H9 (cell line): ENCODE data around the gene SEPTIN5. TPM values are rescaled to one million over a fixed set of nuclear protein-coding genes. Genes with fewer than 3 reads are reported as not detected.
A peak's percentile ranks its signal among the peaks of the same experiment; 100 is the strongest.

ENCODE experiments used
- DNase-seq: peaks from one replicate; pipeline ENCODE4 v3.0.0-alpha.2; 2017
- H2AFZ ChIP-seq: one replicate; pipeline ENCODE4 v1.6.1; 2013; ENCODE audit warnings: mild to moderate bottlenecking, low read length, control low read depth, moderate library complexity
- H2AK5ac ChIP-seq: 2 replicates; pipeline ENCODE4 v1.6.1; 2013; ENCODE audit warnings: low read length, control low read depth, mixed read lengths; ENCODE audit not compliant: insufficient read length
- H2BK120ac ChIP-seq: one replicate; pipeline ENCODE4 v1.6.1; 2013; ENCODE audit warnings: low read depth, mild to moderate bottlenecking, low read length, control low read depth, inconsistent platforms; ENCODE audit not compliant: poor library complexity, severe bottlenecking
- H2BK12ac ChIP-seq: 2 replicates; pipeline ENCODE4 v1.6.1; 2013; ENCODE audit warnings: low read length, control low read depth, mixed read lengths, low read depth; ENCODE audit not compliant: insufficient read length
- H2BK15ac ChIP-seq: 2 replicates; pipeline ENCODE4 v1.6.1; 2013; ENCODE audit warnings: low read depth, low read length, control low read depth
- H2BK20ac ChIP-seq: one replicate; pipeline ENCODE4 v1.6.1; 2013; ENCODE audit warnings: low read depth, mild to moderate bottlenecking, low read length, control low read depth, inconsistent platforms; ENCODE audit not compliant: poor library complexity, severe bottlenecking
- H2BK5ac ChIP-seq: 2 replicates; pipeline ENCODE4 v1.6.1; 2013; ENCODE audit warnings: low read length, control low read depth, mixed read lengths; ENCODE audit not compliant: insufficient read length
- H3K14ac ChIP-seq: 2 replicates; pipeline ENCODE4 v1.6.1; 2013; ENCODE audit warnings: low read length, control low read depth; ENCODE audit not compliant: insufficient read depth
- H3K18ac ChIP-seq: 2 replicates; pipeline ENCODE4 v1.6.1; 2013; ENCODE audit warnings: low read depth, mild to moderate bottlenecking, mixed read lengths, low read length, control low read depth; ENCODE audit not compliant: insufficient read length
- H3K23ac ChIP-seq: 2 replicates; pipeline ENCODE4 v1.6.1; 2013; ENCODE audit warnings: low read length, control low read depth, mixed read lengths, low read depth; ENCODE audit not compliant: insufficient read length
- H3K23me2 ChIP-seq: 2 replicates; pipeline ENCODE4 v1.6.1; 2013; ENCODE audit warnings: low read depth, mild to moderate bottlenecking, mixed read lengths, low read length, control low read depth; ENCODE audit not compliant: insufficient read length, poor library complexity, severe bottlenecking
- H3K27ac ChIP-seq: 2 replicates; pipeline ENCODE4 v1.5.1; 2013; ENCODE audit warnings: low read length, control low read depth, mixed read lengths, low read depth; ENCODE audit not compliant: insufficient read length
- H3K27me3 ChIP-seq: 2 replicates; pipeline ENCODE4 v1.6.1; 2013; ENCODE audit warnings: low read length, control low read depth, inconsistent platforms; ENCODE audit not compliant: insufficient read depth
- H3K4ac ChIP-seq: 2 replicates; pipeline ENCODE4 v1.6.1; 2013; ENCODE audit warnings: low read depth, mild to moderate bottlenecking, control low read depth, inconsistent platforms, low read length, moderate library complexity
- H3K4me1 ChIP-seq: 2 replicates; pipeline ENCODE4 v1.6.1; 2013; ENCODE audit warnings: low read length, control low read depth, inconsistent platforms; ENCODE audit not compliant: insufficient read depth
- H3K4me2 ChIP-seq: 2 replicates; pipeline ENCODE4 v1.6.1; 2013; ENCODE audit warnings: low read length, control low read depth, mixed read lengths; ENCODE audit not compliant: insufficient read length, insufficient read depth
- H3K56ac ChIP-seq: 2 replicates; pipeline ENCODE4 v1.6.1; 2013; ENCODE audit warnings: low read depth, mild to moderate bottlenecking, mixed read lengths, low read length, control low read depth; ENCODE audit not compliant: insufficient read length
- H3K79me1 ChIP-seq: 2 replicates; pipeline ENCODE4 v1.6.1; 2013; ENCODE audit warnings: low read depth, mild to moderate bottlenecking, moderate library complexity, low read length, control low read depth, inconsistent platforms; ENCODE audit not compliant: insufficient read depth, poor library complexity, severe bottlenecking
- H3K79me2 ChIP-seq: 2 replicates; pipeline ENCODE4 v1.6.1; 2013; ENCODE audit warnings: low read length, control low read depth, inconsistent platforms; ENCODE audit not compliant: insufficient read depth
- H3K9ac ChIP-seq: 2 replicates; pipeline ENCODE4 v1.6.1; 2013; ENCODE audit warnings: low read length, control low read depth, mixed read lengths; ENCODE audit not compliant: insufficient read length; ENCODE audit errors: extremely low read depth
- H3K9me3 ChIP-seq: one replicate; pipeline ENCODE4 v1.6.1; 2013; ENCODE audit warnings: low read depth, low read length, inconsistent platforms; ENCODE audit not compliant: control insufficient read depth
- H3T11ph ChIP-seq: one replicate; pipeline ENCODE4 v1.6.1; 2013; ENCODE audit warnings: mild to moderate bottlenecking, low read length, control low read depth, inconsistent platforms
- H4K20me1 ChIP-seq: one replicate; pipeline ENCODE4 v1.6.1; 2013; ENCODE audit not compliant: control insufficient read depth, insufficient read length, insufficient read depth
- H4K5ac ChIP-seq: 2 replicates; pipeline ENCODE4 v1.6.1; 2013; ENCODE audit warnings: low read depth, mild to moderate bottlenecking, mixed read lengths, low read length, control low read depth; ENCODE audit not compliant: insufficient read length
- H4K8ac ChIP-seq: replicated peaks from 2 replicates; pipeline ENCODE4 v1.6.1; 2013; ENCODE audit warnings: low read length, control low read depth, mixed read lengths, low read depth; ENCODE audit not compliant: insufficient read length
- H4K91ac ChIP-seq: 2 replicates; pipeline ENCODE4 v1.6.1; 2013; ENCODE audit warnings: low read depth, mild to moderate bottlenecking, moderate library complexity, mixed read lengths, low read length, control low read depth; ENCODE audit not compliant: insufficient read length
- H3K27ac Mint-ChIP-seq, 3 experiments: 2 replicates in 2 of 3; 3 replicates in 1 of 3; pipeline ENCODE4 v1.8.0; 2020 to 2021; ENCODE audit warnings: mixed read lengths in 3 of 3, mild to moderate bottlenecking in 1 of 3, moderate library complexity in 1 of 3
- H3K27me3 Mint-ChIP-seq: 2 replicates; pipeline ENCODE4 v1.8.0; 2021; ENCODE audit warnings: low read depth, mild to moderate bottlenecking, moderate library complexity, mixed read lengths
- H3K36me3 Mint-ChIP-seq, 3 experiments: 2 replicates in 2 of 3; 3 replicates in 1 of 3; pipeline ENCODE4 v1.8.0; 2020 to 2021; ENCODE audit warnings: low read depth in 3 of 3, mixed read lengths in 3 of 3; ENCODE audit not compliant: insufficient read depth in 1 of 3
- H3K4me1 Mint-ChIP-seq, 2 experiments: 2 replicates each; pipeline ENCODE4 v1.8.0; 2020; ENCODE audit warnings: mixed read lengths in 2 of 2
- H3K4me3 Mint-ChIP-seq, 2 experiments: 2 replicates in 1 of 2; 3 replicates in 1 of 2; pipeline ENCODE4 v1.8.0; 2020 to 2021; ENCODE audit warnings: mild to moderate bottlenecking in 2 of 2, mixed read lengths in 2 of 2, moderate library complexity in 1 of 2
- H3K9me3 Mint-ChIP-seq, 2 experiments: 2 replicates in 1 of 2; 3 replicates in 1 of 2; pipeline ENCODE4 v1.8.0; 2020; ENCODE audit warnings: mild to moderate bottlenecking in 2 of 2, mixed read lengths in 2 of 2, moderate library complexity in 1 of 2
- WGBS: extraction: QIAGEN DNeasy Blood & Tissue Kit; methylation state at CpG from one replicate; pipeline ENCODE4 v1.1.7; 2013; ENCODE audit warnings: missing lambda C conversion rate, low lambda C conversion rate, mixed read lengths; ENCODE audit not compliant: insufficient read length; ENCODE audit errors: extremely low coverage; 5-methylcytosine and 5-hydroxymethylcytosine counted together
- total RNA-seq: library from RNA; stranded (reverse); gene quantifications from 2 replicates; pipeline ENCODE4 v1.2.1, GENCODE V29; 2021
- TF ChIP-seq, protein P1 (sequence below): fragments of 200-600 bp; sonication (generic); conservative IDR thresholded peaks from 3 replicates; pipeline ENCODE4 v1.8.0; 2021; ENCODE audit warnings: antibody characterized with exemption, mild to moderate bottlenecking

The SEPTIN5 gene
- total RNA-seq, 1 experiment from 2014 or later = 17.8 TPM

DNA sequence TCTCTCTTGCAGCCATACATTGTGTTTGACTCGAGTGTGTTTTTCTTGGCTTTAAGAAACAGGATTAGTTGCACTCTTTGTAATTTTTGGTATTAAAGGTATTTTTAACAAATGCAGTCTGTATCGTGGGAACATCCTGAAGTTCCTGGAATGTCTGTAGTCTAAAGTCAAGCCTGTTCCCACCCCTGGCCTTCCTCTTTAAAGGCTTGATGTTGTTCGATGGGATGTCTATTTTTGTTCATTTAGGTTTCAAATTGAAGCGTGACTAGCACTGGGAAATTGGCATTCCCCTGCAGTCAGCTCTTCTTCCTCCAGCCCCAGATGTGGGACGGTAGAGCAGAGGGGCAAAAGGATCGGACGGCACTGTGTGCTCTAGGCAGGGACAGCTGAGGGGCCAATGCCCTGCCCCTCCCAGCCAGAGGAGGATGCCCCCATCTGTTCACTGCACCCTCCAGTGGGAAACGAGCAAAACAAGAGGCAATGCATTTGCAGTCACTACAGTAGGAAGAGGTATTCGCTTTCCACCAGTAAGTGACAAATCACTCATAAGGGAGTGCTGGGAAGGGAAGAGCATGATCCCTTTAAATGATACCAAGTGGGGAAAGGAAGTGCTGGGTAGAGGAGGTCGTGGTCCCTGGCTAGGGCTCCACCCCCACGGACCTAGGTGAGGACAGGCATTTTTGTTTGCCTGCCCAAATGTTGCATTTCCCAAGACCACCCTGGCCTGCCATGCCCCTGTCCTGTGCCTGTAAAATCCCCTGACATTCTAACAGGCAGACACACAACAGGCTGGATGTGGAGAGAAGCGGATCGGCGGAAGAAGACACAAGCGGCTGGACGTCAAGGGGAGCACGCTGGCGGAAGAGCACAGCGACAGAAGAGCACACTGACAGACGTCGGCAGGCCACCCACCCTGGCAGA lies 47.4 kb upstream of the SEPTIN5 start:
- no peak overlapping the region for H2BK20ac ChIP-seq

More for the DNA sequence above, 47.4 kb upstream of the SEPTIN5 start:
- H3K4me3 Mint-ChIP-seq = no peak overlapping the region
- Histone ChIP-seq H3K4me1 (no peaks in the 10 kb centered on the region; the same call in 1 of the 2 replicates), H3K9ac (no peak overlapping the region), H3K9me3 (no peaks in the 10 kb centered on the region), H3K23me2 (no peaks in the 10 kb centered on the region), H4K5ac (no peak overlapping the region), H2BK12ac (no peak overlapping the region), H3K79me2 (no peaks in the 10 kb centered on the region), H3K4ac (no peak overlapping the region), H3T11ph (no peak overlapping the region), H3K56ac (no peak overlapping the region), H2AFZ (no peak overlapping the region), H2AK5ac (no peak overlapping the region), H3K27ac (no peak overlapping the region), H2BK5ac (no peak overlapping the region), H4K20me1 (no peaks in the 10 kb centered on the region), H3K23ac (no peak overlapping the region), H3K18ac (no peak overlapping the region), H2BK120ac (no peak overlapping the region), H3K27me3 (no peaks in the 10 kb centered on the region), H2BK15ac (no peak overlapping the region), H3K4me2 (no peak overlapping the region), H4K91ac (no peak overlapping the region), H4K8ac (no peak overlapping the region), H3K79me1 (no peaks in the 10 kb centered on the region), H3K14ac (no peak overlapping the region; the same call in 1 of the 2 replicates)
- TF ChIP-seq, protein P1, sequence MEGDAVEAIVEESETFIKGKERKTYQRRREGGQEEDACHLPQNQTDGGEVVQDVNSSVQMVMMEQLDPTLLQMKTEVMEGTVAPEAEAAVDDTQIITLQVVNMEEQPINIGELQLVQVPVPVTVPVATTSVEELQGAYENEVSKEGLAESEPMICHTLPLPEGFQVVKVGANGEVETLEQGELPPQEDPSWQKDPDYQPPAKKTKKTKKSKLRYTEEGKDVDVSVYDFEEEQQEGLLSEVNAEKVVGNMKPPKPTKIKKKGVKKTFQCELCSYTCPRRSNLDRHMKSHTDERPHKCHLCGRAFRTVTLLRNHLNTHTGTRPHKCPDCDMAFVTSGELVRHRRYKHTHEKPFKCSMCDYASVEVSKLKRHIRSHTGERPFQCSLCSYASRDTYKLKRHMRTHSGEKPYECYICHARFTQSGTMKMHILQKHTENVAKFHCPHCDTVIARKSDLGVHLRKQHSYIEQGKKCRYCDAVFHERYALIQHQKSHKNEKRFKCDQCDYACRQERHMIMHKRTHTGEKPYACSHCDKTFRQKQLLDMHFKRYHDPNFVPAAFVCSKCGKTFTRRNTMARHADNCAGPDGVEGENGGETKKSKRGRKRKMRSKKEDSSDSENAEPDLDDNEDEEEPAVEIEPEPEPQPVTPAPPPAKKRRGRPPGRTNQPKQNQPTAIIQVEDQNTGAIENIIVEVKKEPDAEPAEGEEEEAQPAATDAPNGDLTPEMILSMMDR = no peak
- peaks cover 13% of the 10 kb centered on the region for H3K27me3 Mint-ChIP-seq
- H3K27ac Mint-ChIP-seq = 0 out of 7 replicates have a peak overlapping the region, but pooled peaks of 1 of the 3 experiments have one; percentile 14
- H3K36me3 Mint-ChIP-seq = peaks cover 0 to 1% (median 0%) of the 10 kb centered on the region in 3 experiments; a peak in 2 of 7 replicates
- DNase-seq = no peak
- peaks cover 20 to 36% of the 10 kb centered on the region in 2 experiments for H3K4me1 Mint-ChIP-seq
- no peaks in the 10 kb centered on the region for H3K9me3 Mint-ChIP-seq
- WGBS = no CpG with 5 or more reads among the region's 21 CpGs
